ENCODE measurements around the gene CAMTA1. TPM values are rescaled to one million over a fixed set of nuclear protein-coding genes. Genes with fewer than 3 reads are reported as not detected.

CAMTA1 gene
- total RNA-seq, 1 experiment from 2014 or later, result 50.3 TPM

DNA sequence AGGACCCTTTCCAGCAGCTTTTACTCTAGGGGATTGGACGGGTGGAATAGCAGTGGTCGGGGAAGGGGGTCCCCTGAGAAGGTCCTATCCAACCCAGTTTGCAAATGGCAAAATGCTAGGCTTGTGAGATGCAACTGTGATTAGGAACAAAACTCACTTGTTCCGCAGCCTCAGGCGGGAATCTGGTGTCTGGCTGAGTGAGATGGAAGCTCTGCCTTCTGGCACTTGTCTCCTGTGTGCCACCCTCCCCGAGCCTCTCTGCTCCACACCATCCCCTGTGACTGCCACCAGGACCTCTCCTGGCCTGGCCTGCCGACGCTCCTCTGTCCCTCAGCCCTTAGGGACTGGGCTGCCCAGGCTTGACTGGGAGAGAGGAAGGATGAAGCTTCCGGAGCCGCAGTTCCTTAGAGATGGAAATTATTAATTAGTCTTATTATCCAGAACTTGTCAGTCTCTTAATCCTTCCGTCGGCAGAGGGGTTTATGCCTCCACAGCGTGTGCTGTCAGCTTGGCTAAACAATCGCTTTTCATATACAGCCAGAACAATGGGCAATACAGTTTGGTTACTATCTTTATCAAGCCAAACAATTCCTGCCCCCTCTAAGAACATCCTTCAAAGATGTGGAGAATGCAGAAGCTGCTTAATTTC is 693.0 kb downstream of the CAMTA1 start:
- TF ChIP-seq, protein P1, sequence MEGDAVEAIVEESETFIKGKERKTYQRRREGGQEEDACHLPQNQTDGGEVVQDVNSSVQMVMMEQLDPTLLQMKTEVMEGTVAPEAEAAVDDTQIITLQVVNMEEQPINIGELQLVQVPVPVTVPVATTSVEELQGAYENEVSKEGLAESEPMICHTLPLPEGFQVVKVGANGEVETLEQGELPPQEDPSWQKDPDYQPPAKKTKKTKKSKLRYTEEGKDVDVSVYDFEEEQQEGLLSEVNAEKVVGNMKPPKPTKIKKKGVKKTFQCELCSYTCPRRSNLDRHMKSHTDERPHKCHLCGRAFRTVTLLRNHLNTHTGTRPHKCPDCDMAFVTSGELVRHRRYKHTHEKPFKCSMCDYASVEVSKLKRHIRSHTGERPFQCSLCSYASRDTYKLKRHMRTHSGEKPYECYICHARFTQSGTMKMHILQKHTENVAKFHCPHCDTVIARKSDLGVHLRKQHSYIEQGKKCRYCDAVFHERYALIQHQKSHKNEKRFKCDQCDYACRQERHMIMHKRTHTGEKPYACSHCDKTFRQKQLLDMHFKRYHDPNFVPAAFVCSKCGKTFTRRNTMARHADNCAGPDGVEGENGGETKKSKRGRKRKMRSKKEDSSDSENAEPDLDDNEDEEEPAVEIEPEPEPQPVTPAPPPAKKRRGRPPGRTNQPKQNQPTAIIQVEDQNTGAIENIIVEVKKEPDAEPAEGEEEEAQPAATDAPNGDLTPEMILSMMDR (IDR thresholded peaks at IDR 0.05; ENCODE audit: unreplicated experiment), result no peak
- intact Hi-C loops (cut with micrococcal nuclease; ENCODE audit: unreplicated experiment), result no loop called here

DNA sequence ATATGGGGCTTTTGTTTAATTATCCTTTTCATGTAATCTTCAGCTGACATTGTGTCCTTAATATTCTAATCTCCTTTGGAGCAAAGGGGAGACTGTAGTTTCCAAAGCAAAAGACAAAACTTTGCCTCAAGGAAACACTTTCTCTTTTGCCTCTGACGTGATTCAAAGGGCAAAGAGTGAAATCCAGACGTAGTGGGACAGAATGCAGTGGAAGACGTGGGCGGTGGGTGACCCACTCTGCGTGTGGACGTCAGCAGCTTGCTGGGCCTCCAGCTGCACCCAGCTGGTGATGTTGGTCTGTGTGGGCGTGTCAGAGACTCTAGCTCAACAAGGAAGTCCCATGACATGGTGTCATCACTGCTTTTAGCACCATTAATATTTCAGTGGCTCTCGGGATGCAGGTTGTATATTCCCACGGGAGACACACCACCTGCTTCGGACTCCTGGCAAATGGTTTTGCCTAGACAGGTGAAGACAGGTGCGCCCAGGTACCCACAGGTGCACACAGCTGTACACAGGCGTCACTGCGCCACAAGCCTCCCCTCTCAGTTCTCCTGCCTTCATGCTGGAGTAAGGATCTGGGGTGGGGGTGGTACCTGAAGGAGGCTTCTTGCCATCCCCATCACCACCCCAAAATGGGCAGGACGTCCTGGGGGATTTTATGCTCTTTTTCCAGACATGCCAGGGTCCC is 693.7 kb downstream of the CAMTA1 start:
- H3K9me3 Mint-ChIP-seq (ENCODE audit: low read depth, unreplicated experiment), result no peaks in the 10 kb centered on the region
- DNase-seq, result no peak

More for the DNA sequence above, 693.0 kb downstream of the CAMTA1 start:
- Mint-ChIP-seq H3K36me3 (ENCODE audit: insufficient read depth, unreplicated experiment) (no peaks in the 10 kb centered on the region), H3K27me3 (ENCODE audit: unreplicated experiment) (peaks cover 18% of the 10 kb centered on the region), H3K27ac (ENCODE audit: unreplicated experiment) (no peak overlapping the region), H3K4me3 (ENCODE audit: low read depth, unreplicated experiment) (no peak overlapping the region), H3K9me3 (ENCODE audit: low read depth, unreplicated experiment) (no peaks in the 10 kb centered on the region), H3K4me1 (ENCODE audit: low read depth, unreplicated experiment) (no peaks in the 10 kb centered on the region)
- DNase-seq, result no peak
- CTCF ChIA-PET, result no interaction called here
- BruUV-seq (replicated peaks), result no TSS peak

DNA sequence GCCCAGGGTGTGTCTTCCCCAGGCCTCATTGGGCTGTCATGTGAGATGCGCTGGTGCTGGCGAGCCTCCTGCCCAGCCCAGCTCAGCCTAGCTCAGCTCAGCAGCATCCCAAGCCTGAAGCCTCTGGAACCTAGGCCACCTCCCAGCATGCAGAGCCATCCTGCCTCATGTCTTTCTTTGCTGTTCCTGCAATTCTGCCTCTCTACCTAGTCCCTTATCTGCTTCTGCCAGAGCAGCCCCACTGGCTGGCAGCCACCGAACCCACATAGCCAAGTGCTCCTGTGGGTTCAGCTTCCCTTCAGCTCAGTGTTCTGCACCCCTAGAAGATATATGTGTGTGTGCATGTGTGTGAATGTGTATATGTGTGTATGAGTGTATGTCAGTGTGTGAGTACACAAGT is 694.3 kb downstream of the CAMTA1 start:
- intact Hi-C loops (cut with micrococcal nuclease; ENCODE audit: unreplicated experiment), result no loop called here
- H3K27me3 Mint-ChIP-seq (ENCODE audit: unreplicated experiment), result peaks cover 18% of the 10 kb centered on the region
- BruUV-seq (replicated peaks), result no TSS peak
- no peak overlapping the region for H3K4me3 Mint-ChIP-seq (ENCODE audit: low read depth, unreplicated experiment)
- no peaks in the 10 kb centered on the region for H3K9me3 Mint-ChIP-seq (ENCODE audit: low read depth, unreplicated experiment)
- no peaks in the 10 kb centered on the region for H3K4me1 Mint-ChIP-seq (ENCODE audit: low read depth, unreplicated experiment)
- DNase-seq, result no peak
- no peaks in the 10 kb centered on the region for H3K36me3 Mint-ChIP-seq (ENCODE audit: insufficient read depth, unreplicated experiment)
- CTCF ChIA-PET, result no interaction called here
- no peak overlapping the region for H3K27ac Mint-ChIP-seq (ENCODE audit: unreplicated experiment)
- TF ChIP-seq, protein P1 (IDR thresholded peaks at IDR 0.05; ENCODE audit: unreplicated experiment), result no peak

More for the DNA sequence above, 693.7 kb downstream of the CAMTA1 start:
- intact Hi-C loops (cut with micrococcal nuclease; ENCODE audit: unreplicated experiment), result no loop called here
- BruUV-seq (replicated peaks), result no TSS peak
- TF ChIP-seq, protein P1 (IDR thresholded peaks at IDR 0.05; ENCODE audit: unreplicated experiment), result no peak
- H3K4me1 Mint-ChIP-seq (ENCODE audit: low read depth, unreplicated experiment), result no peaks in the 10 kb centered on the region
- H3K36me3 Mint-ChIP-seq (ENCODE audit: insufficient read depth, unreplicated experiment), result no peaks in the 10 kb centered on the region
- no peak overlapping the region for H3K27ac Mint-ChIP-seq (ENCODE audit: unreplicated experiment)
- CTCF ChIA-PET, result no interaction called here
- H3K4me3 Mint-ChIP-seq (ENCODE audit: low read depth, unreplicated experiment), result no peak overlapping the region
- peaks cover 18% of the 10 kb centered on the region for H3K27me3 Mint-ChIP-seq (ENCODE audit: unreplicated experiment)

DNA sequence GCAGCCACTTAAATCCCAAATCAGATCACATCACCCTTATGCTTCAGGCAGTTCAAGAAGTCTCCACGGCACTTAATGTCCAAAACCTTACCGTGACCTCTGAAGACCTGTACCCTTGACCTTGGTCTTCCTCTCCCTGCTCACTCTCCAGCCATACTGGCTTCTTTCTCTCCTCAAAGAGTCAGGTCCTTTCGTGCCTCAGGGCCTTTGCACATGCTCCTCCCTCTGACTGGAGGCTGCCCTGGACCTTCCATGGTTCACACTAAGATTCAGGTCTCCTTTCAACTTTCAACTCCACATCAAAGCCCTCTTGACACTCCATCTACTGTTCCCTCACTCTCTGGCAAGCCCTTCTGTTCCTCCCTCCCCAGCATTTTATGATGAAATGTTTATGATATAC is 695.9 kb downstream of the CAMTA1 start:
- Mint-ChIP-seq H3K4me3 (ENCODE audit: low read depth, unreplicated experiment) (no peak overlapping the region), H3K27ac (ENCODE audit: unreplicated experiment) (no peak overlapping the region), H3K9me3 (ENCODE audit: low read depth, unreplicated experiment) (no peaks in the 10 kb centered on the region), H3K4me1 (ENCODE audit: low read depth, unreplicated experiment) (no peaks in the 10 kb centered on the region), H3K36me3 (ENCODE audit: insufficient read depth, unreplicated experiment) (no peaks in the 10 kb centered on the region), H3K27me3 (ENCODE audit: unreplicated experiment) (peaks cover 6% of the 10 kb centered on the region)
- no peak for DNase-seq
- no TSS peak for BruUV-seq (replicated peaks)
- CTCF ChIA-PET, result no interaction called here
- TF ChIP-seq, protein P1 (IDR thresholded peaks at IDR 0.05; ENCODE audit: unreplicated experiment), result no peak
- intact Hi-C loops (cut with micrococcal nuclease; ENCODE audit: unreplicated experiment), result no loop called here
